Measurements from ENCODE around the gene PAM. TPM values are rescaled to one million over a fixed set of nuclear protein-coding genes. Genes with fewer than 3 reads are reported as not detected.
"Not testable (repeated sequence)": the region's sequence is repeated elsewhere in the genome, so short reads cannot be mapped to it uniquely, and the experiment has no call there.

PAM gene
- total and polyA plus RNA-seq, 3 donors from 2014 or later: 65.5 to 92.5 (median 77.5) TPM

GRCh38 chr5:103059525-103059924 is 304.4 kb downstream of the PAM start:
- no peak overlapping the region for H3K4me3 ChIP-seq
- H3K9me3 ChIP-seq: no peaks in the 10 kb centered on the region
- intact Hi-C loops (cut with DNase I; ENCODE audit: low total_unique reads): no loop called here
- TF ChIP-seq CTCF (IDR thresholded peaks at IDR 0.05) (no peak), POLR2A (IDR thresholded peaks at IDR 0.05) (no peak)
- no peaks in the 10 kb centered on the region for H3K27me3 ChIP-seq
- no peak overlapping the region for H3K27ac ChIP-seq
- no peak for DNase-seq
- no peaks in the 10 kb centered on the region for H3K36me3 ChIP-seq (ENCODE audit: low read depth, missing control alignments)
- no peaks in the 10 kb centered on the region for H3K4me1 ChIP-seq
- 92 to 97% methylated on average over 3 of the region's 3 CpGs for WGBS, 2 donors

GRCh38 chr5:103060424-103060954 is 305.4 kb downstream of the PAM start:
- DNase-seq: no peak
- H3K36me3 ChIP-seq (ENCODE audit: low read depth, missing control alignments): no peaks in the 10 kb centered on the region
- H3K27me3 ChIP-seq: no peaks in the 10 kb centered on the region
- WGBS, 2 donors: 54 to 57% methylated on average over 3 of the region's 3 CpGs
- no peak overlapping the region for H3K4me3 ChIP-seq
- no peak overlapping the region for H3K27ac ChIP-seq
- no peaks in the 10 kb centered on the region for H3K9me3 ChIP-seq
- intact Hi-C loops (cut with DNase I; ENCODE audit: low total_unique reads): no loop called here
- no peaks in the 10 kb centered on the region for H3K4me1 ChIP-seq
- TF ChIP-seq CTCF (IDR thresholded peaks at IDR 0.05): no peak
- no peak for TF ChIP-seq POLR2A (IDR thresholded peaks at IDR 0.05)

- TF ChIP-seq CTCF (IDR thresholded peaks at IDR 0.05): no peak
Observed at GRCh38 chr5:103066326-103066725, 311.2 kb downstream of the PAM start.

GRCh38 chr5:103073500-103073899 is 318.4 kb downstream of the PAM start:
- DNase-seq; H3K4me1 ChIP-seq; H3K36me3 ChIP-seq (ENCODE audit: low read depth, missing control alignments); H3K4me3 ChIP-seq; intact Hi-C loops (cut with DNase I; ENCODE audit: low total_unique reads); H3K27me3 ChIP-seq; H3K9me3 ChIP-seq; H3K27ac ChIP-seq: not testable (repeated sequence)
- WGBS, 2 donors: 68 to 72% methylated on average over 4 of the region's 4 CpGs

More at GRCh38 chr5:103066326-103066725, 311.2 kb downstream of the PAM start:
- intact Hi-C loops (cut with DNase I; ENCODE audit: low total_unique reads): no loop called here
- no peak overlapping the region for H3K4me3 ChIP-seq
- no peaks in the 10 kb centered on the region for H3K36me3 ChIP-seq (ENCODE audit: low read depth, missing control alignments)
- H3K27ac ChIP-seq: no peak overlapping the region
- no peaks in the 10 kb centered on the region for H3K4me1 ChIP-seq
- whole genome bisulfite sequencing, 2 donors: 48 to 50% methylated on average over 1 of the region's 1 CpG
- no peaks in the 10 kb centered on the region for H3K9me3 ChIP-seq
- no peak for DNase-seq
- no peaks in the 10 kb centered on the region for H3K27me3 ChIP-seq

- Histone ChIP-seq H3K9me3 (no peaks in the 10 kb centered on the region), H3K4me3 (no peak overlapping the region), H3K27me3 (no peaks in the 10 kb centered on the region), H3K4me1 (no peaks in the 10 kb centered on the region), H3K27ac (no peak overlapping the region), H3K36me3 (ENCODE audit: low read depth, missing control alignments) (no peaks in the 10 kb centered on the region)
- WGBS, 2 donors: 83 to 87% methylated on average over 4 of the region's 4 CpGs
- DNase-seq: no peak
- TF ChIP-seq POLR2A (IDR thresholded peaks at IDR 0.05): no peak
- TF ChIP-seq CTCF (IDR thresholded peaks at IDR 0.05): no peak
- intact Hi-C loops (cut with DNase I; ENCODE audit: low total_unique reads): no loop called here
Observed at GRCh38 chr5:103075442-103075841, 320.3 kb downstream of the PAM start.

Measured in testis (tissue), 3 donors.